Prostate gland (tissue), 2 donors: ENCODE data around the gene RNF126.

Source experiments
- POLR2A ChIP-seq: fragments of 450-650 bp; IDR thresholded peaks from one replicate; pipeline ENCODE4 v1.6.1; 2016; ENCODE audit warnings: antibody characterized with exemption, mild to moderate bottlenecking
- POLR2AphosphoS5 ChIP-seq: sonication (generic); formaldehyde crosslinking; IDR thresholded peaks from one replicate; pipeline ENCODE4 v1.6.1; 2017; ENCODE audit warnings: antibody characterized with exemption
- TF ChIP-seq, protein P1 (sequence below), 4 experiments: fragments of 200-600 bp in 2 of 4; fragments of 450-650 bp in 2 of 4; sonication (generic) in 2 of 4; IDR thresholded peaks; 1 replicate in 3 of 4; 2 replicates in 1 of 4; pipeline ENCODE4 v1.5.1; 2016 to 2019; ENCODE audit warnings: antibody characterized with exemption in 4 of 4, mild to moderate bottlenecking in 2 of 4, moderate library complexity in 2 of 4

- TF ChIP-seq, protein P1, sequence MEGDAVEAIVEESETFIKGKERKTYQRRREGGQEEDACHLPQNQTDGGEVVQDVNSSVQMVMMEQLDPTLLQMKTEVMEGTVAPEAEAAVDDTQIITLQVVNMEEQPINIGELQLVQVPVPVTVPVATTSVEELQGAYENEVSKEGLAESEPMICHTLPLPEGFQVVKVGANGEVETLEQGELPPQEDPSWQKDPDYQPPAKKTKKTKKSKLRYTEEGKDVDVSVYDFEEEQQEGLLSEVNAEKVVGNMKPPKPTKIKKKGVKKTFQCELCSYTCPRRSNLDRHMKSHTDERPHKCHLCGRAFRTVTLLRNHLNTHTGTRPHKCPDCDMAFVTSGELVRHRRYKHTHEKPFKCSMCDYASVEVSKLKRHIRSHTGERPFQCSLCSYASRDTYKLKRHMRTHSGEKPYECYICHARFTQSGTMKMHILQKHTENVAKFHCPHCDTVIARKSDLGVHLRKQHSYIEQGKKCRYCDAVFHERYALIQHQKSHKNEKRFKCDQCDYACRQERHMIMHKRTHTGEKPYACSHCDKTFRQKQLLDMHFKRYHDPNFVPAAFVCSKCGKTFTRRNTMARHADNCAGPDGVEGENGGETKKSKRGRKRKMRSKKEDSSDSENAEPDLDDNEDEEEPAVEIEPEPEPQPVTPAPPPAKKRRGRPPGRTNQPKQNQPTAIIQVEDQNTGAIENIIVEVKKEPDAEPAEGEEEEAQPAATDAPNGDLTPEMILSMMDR (IDR thresholded peaks at IDR 0.05): no peak
- TF ChIP-seq POLR2A: no peak
- no peak for TF ChIP-seq POLR2AphosphoS5
These were observed 15.3 kb downstream of the RNF126 start for GRCh38 chr19:647566-648284.
